Neural crest cell (in vitro differentiated cells): ENCODE data around the gene EIF2D. TPM values are rescaled to one million over a fixed set of nuclear protein-coding genes. Genes with fewer than 3 reads are reported as not detected.

Source experiments
- DNase-seq: peaks from one replicate; pipeline ENCODE4 v3.0.0; 2021; ENCODE audit warnings: low read depth, mixed read lengths, low spot score
- H3K27ac Mint-ChIP-seq: one replicate; pipeline ENCODE4 v1.8.0; 2021; ENCODE audit warnings: mild to moderate bottlenecking, mixed read lengths; ENCODE audit not compliant: unreplicated experiment
- H3K27me3 Mint-ChIP-seq: 2 replicates; pipeline ENCODE4 v1.8.0; 2021; ENCODE audit warnings: low read depth, mild to moderate bottlenecking, mixed read lengths
- H3K36me3 Mint-ChIP-seq: 2 replicates; pipeline ENCODE4 v1.8.0; 2021; ENCODE audit warnings: low read depth, mild to moderate bottlenecking, mixed read lengths
- H3K4me1 Mint-ChIP-seq: 2 replicates; pipeline ENCODE4 v1.8.0; 2021; ENCODE audit warnings: mixed read lengths
- H3K4me3 Mint-ChIP-seq: one replicate; pipeline ENCODE4 v1.8.0; 2021; ENCODE audit warnings: mild to moderate bottlenecking, mixed read lengths
- H3K9me3 Mint-ChIP-seq: 2 replicates; pipeline ENCODE4 v1.8.0; 2021; ENCODE audit warnings: mixed read lengths
- CTCF ChIP-seq: fragments of 200-600 bp; sonication (generic); conservative IDR thresholded peaks from 2 replicates; pipeline ENCODE4 v1.5.0; 2021; ENCODE audit warnings: antibody characterized with exemption, mild to moderate bottlenecking
- total RNA-seq: library from RNA; stranded (reverse); gene quantifications from 2 replicates; pipeline ENCODE4 v1.2.1, GENCODE V29; 2021

Gene EIF2D
- total RNA-seq, 1 donor from 2014 or later = 38.2 TPM

DNA sequence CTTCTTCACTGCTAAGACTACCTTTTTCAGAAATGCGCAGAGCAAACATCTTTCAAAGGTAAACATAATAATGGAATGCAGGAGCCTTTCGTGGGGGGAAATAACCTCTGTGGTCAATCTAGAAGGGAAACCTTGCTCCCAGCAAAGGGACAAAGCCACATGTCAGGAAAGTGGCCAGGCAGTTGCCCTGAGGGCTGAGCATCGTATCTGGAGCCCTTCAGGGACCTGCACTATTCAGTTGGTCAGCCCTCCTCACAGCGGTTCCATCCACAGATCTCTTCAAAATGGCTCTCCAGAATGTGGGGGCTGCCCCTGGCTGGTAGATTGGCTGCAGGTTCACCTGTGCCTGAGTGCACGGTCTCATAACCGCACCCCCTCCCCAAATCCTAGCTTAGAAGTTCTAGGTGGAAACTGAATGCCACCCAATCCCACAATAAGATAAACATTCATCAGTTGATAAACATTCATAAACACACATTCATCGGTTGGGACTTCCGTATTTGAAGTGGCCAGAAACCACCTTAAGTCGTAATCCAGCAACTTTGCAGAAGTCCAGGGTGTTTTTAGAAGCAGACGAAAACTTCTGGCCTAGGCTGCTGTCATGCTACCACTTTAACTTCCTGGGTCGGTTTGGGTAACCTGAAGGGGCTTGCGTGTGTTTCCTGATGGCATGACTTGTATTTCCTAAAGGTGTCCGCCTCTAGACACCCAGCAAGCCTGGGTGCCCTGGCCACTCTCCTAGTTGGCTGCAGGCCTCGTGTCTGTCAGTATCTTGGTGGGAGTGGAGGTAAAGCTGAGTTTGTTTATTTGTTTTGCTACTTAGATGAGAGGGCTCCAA, 54.4 kb downstream of the EIF2D start:
- TF ChIP-seq CTCF = no peak
- H3K4me3 Mint-ChIP-seq = peak overlapping the region; percentile 84
- H3K27ac Mint-ChIP-seq = no peak overlapping the region
- peaks cover 46% of the 10 kb centered on the region for H3K4me1 Mint-ChIP-seq
- no peaks in the 10 kb centered on the region for H3K36me3 Mint-ChIP-seq
- H3K27me3 Mint-ChIP-seq = peaks cover 25% of the 10 kb centered on the region
- H3K9me3 Mint-ChIP-seq = no peaks in the 10 kb centered on the region
- no peak for DNase-seq

- no peaks in the 10 kb centered on the region for H3K36me3 Mint-ChIP-seq
- peak; percentile 20 for TF ChIP-seq CTCF
- H3K27ac Mint-ChIP-seq = no peak overlapping the region
- peaks cover 25% of the 10 kb centered on the region for H3K27me3 Mint-ChIP-seq
- H3K9me3 Mint-ChIP-seq = no peaks in the 10 kb centered on the region
- H3K4me3 Mint-ChIP-seq = peak overlapping the region; percentile 85
- H3K4me1 Mint-ChIP-seq = peaks cover 46% of the 10 kb centered on the region
- peak; percentile 57 for DNase-seq
Observed at GRCh38 chr1:206556750-206557635, 55.3 kb downstream of the EIF2D start.

GRCh38 chr1:206556047-206556749, 56.1 kb downstream of the EIF2D start:
- Mint-ChIP-seq H3K9me3 (no peaks in the 10 kb centered on the region), H3K36me3 (no peaks in the 10 kb centered on the region), H3K27ac (no peak overlapping the region), H3K4me3 (peak overlapping the region; percentile 85), H3K27me3 (peaks cover 25% of the 10 kb centered on the region), H3K4me1 (peaks cover 46% of the 10 kb centered on the region)
- DNase-seq = no peak
- TF ChIP-seq CTCF = no peak

- H3K4me1 Mint-ChIP-seq = peaks cover 46% of the 10 kb centered on the region
- H3K27me3 Mint-ChIP-seq = peaks cover 25% of the 10 kb centered on the region
- TF ChIP-seq CTCF = no peak
- H3K9me3 Mint-ChIP-seq = no peaks in the 10 kb centered on the region
- no peak for DNase-seq
- no peaks in the 10 kb centered on the region for H3K36me3 Mint-ChIP-seq
- H3K4me3 Mint-ChIP-seq = peak overlapping the region; percentile 85
- H3K27ac Mint-ChIP-seq = no peak overlapping the region
Observed at GRCh38 chr1:206555473-206555935, 56.8 kb downstream of the EIF2D start.
